HepG2 (cell line): ENCODE results near the gene BICRAL. TPM values are rescaled to one million over a fixed set of nuclear protein-coding genes. Genes with fewer than 3 reads are reported as not detected.

ENCODE experiments used
- ATAC-seq: fragments of 200-7000 bp; cut with Tn5 transposase; 3 replicates; pipeline ENCODE4 v1.9.1; 2020; ENCODE audit warnings: mild to moderate bottlenecking, moderate library complexity
- BruUV-seq: library from RNA; stranded (reverse); fragments of 400-500 nt; replicated peaks from 2 replicates; lab custom pipeline; 2021; lab: Mats Ljungman, UMichigan
- CTCF ChIA-PET: fragments of 300-600 bp; formaldehyde crosslinking; extraction: SDS; loops from one replicate; lab custom pipeline; 2021; ENCODE audit warnings: low total read pairs, inconsistent platforms, low intra/inter-chr PET ratio; lab: Yijun Ruan, JAX
- POLR2A ChIA-PET: fragments of 350-600 bp; sonication (Branson Sonifier 250); formaldehyde crosslinking; loops from one replicate; lab custom pipeline; 2020; ENCODE audit warnings: antibody characterized with exemption, inconsistent platforms; lab: Yijun Ruan, JAX
- DNase-seq: peaks from one replicate; pipeline ENCODE4 v3.0.0-alpha.2; 2015; ENCODE audit warnings: low spot score
- FAIRE-seq: peaks from 3 replicates; lab custom pipeline; 2011; peaks lifted over from hg19 to GRCh38; lab: Jason Lieb, UNC
- H2AFZ ChIP-seq: one replicate; pipeline ENCODE4 v1.6.1; 2011; ENCODE audit warnings: low read length, inconsistent platforms
- H3K27ac ChIP-seq: fragments of 300-600 bp; 3 replicates; pipeline ENCODE4 v1.8.0; 2011; ENCODE audit warnings: mixed run types, mild to moderate bottlenecking, mixed read lengths, low read length, inconsistent platforms; ENCODE audit not compliant: insufficient read depth; ENCODE audit errors: extremely low read length
- H3K27me3 ChIP-seq, 2 experiments: fragments of 200-600 bp in 1 of 2; 2 replicates in 1 of 2; 3 replicates in 1 of 2; pipeline versions ENCODE4 v1.6.0 to v1.8.0; 2011; ENCODE audit warnings: low read length in 2 of 2, mild to moderate bottlenecking in 2 of 2, moderate library complexity in 2 of 2, inconsistent platforms in 1 of 2; ENCODE audit not compliant: insufficient read depth in 2 of 2, control insufficient read depth in 1 of 2
- H3K36me3 ChIP-seq, 2 experiments: fragments of 200-600 bp in 1 of 2; replicated peaks in 1 of 2; 2 replicates in 1 of 2; 3 replicates in 1 of 2; pipeline versions ENCODE4 v1.5.1 to v1.8.0; 2011; ENCODE audit warnings: low read length in 2 of 2, inconsistent platforms in 1 of 2; ENCODE audit not compliant: insufficient read depth in 2 of 2, control insufficient read depth in 1 of 2
- H3K4me1 ChIP-seq: 2 replicates; pipeline ENCODE4 v1.5.1; 2012; ENCODE audit warnings: low read length, inconsistent platforms; ENCODE audit not compliant: insufficient read depth
- H3K4me2 ChIP-seq: 2 replicates; pipeline ENCODE4 v1.6.0; 2011; ENCODE audit warnings: low read depth, low read length, inconsistent platforms
- H3K4me3 ChIP-seq, 3 experiments: fragments of 200-600 bp in 1 of 3; sonication (generic), shearing (Covaris generic) in 1 of 3; replicated peaks in 1 of 3; 2 replicates each; pipeline ENCODE4 v1.5.1; 2011 to 2016; ENCODE audit warnings: low read length in 3 of 3, inconsistent platforms in 2 of 3, low read depth in 2 of 3, mild to moderate bottlenecking in 2 of 3, control low read depth in 1 of 3, mixed read lengths in 1 of 3; ENCODE audit not compliant: insufficient read depth in 1 of 3
- H3K79me2 ChIP-seq: one replicate; pipeline ENCODE4 v1.6.1; 2011; ENCODE audit warnings: low read length, inconsistent platforms; ENCODE audit not compliant: insufficient read depth
- H3K9ac ChIP-seq: 2 replicates; pipeline ENCODE4 v1.6.0; 2011; ENCODE audit warnings: mild to moderate bottlenecking, low read depth, low read length, inconsistent platforms; ENCODE audit not compliant: insufficient read depth
- H3K9me3 ChIP-seq: 2 replicates; pipeline ENCODE4 v1.5.1; 2012; ENCODE audit warnings: mild to moderate bottlenecking, low read length
- H4K20me1 ChIP-seq: 2 replicates; pipeline ENCODE4 v1.6.0; 2011; ENCODE audit warnings: inconsistent platforms, mild to moderate bottlenecking, low read length, moderate library complexity; ENCODE audit not compliant: insufficient read depth
- NCOA1 ChIP-seq: sonication (generic); formaldehyde crosslinking; IDR thresholded peaks from 2 replicates; pipeline ENCODE4 v1.9.0; 2021; ENCODE audit warnings: missing genetic modification reagents
- NR2F6 ChIP-seq, 2 experiments: IDR thresholded peaks; 2 replicates each; pipeline ENCODE4 v1.6.1; 2016; ENCODE audit warnings: antibody characterized with exemption in 1 of 2, mild to moderate bottlenecking in 1 of 2
- SALL2 ChIP-seq: sonication (generic); formaldehyde crosslinking; IDR thresholded peaks from 2 replicates; pipeline ENCODE4 v1.8.1; 2023; ENCODE audit warnings: mild to moderate bottlenecking, missing genetic modification reagents, inconsistent platforms
- SETDB1 ChIP-seq: sonication (generic); formaldehyde crosslinking; IDR thresholded peaks from 2 replicates; pipeline ENCODE4 v1.5.1; 2020; ENCODE audit warnings: missing genetic modification reagents, mild to moderate bottlenecking, borderline replicate concordance
- SP2 ChIP-seq: sonication (generic); formaldehyde crosslinking; IDR thresholded peaks from 2 replicates; pipeline ENCODE4 v1.5.1; 2020; ENCODE audit warnings: mild to moderate bottlenecking, missing genetic modification reagents
- TBL1XR1 ChIP-seq: fragments of 150-350 bp; IDR thresholded peaks from 2 replicates; pipeline ENCODE4 v1.6.1; 2014; ENCODE audit warnings: borderline replicate concordance, low read length; ENCODE audit not compliant: partially characterized antibody
- XBP1 ChIP-seq: sonication (generic); formaldehyde crosslinking; IDR thresholded peaks from 2 replicates; pipeline ENCODE4 v1.5.0; 2020; ENCODE audit warnings: missing genetic modification reagents
- ZKSCAN5 ChIP-seq: sonication (generic); formaldehyde crosslinking; IDR thresholded peaks from 2 replicates; pipeline ENCODE4 v1.5.1; 2020; ENCODE audit warnings: mild to moderate bottlenecking, missing genetic modification reagents
- ZNF292 ChIP-seq: sonication (generic); formaldehyde crosslinking; IDR thresholded peaks from 2 replicates; pipeline ENCODE4 v1.8.1; 2022; ENCODE audit warnings: mild to moderate bottlenecking, low read depth, missing genetic modification reagents, borderline replicate concordance
- ZNF552 ChIP-seq: sonication (generic); formaldehyde crosslinking; IDR thresholded peaks from 2 replicates; pipeline ENCODE4 v1.9.0; 2022; ENCODE audit warnings: missing genetic modification reagents, mild to moderate bottlenecking, borderline replicate concordance
- WGBS: methylation state at CpG from one replicate; pipeline ENCODE4 v1.1.6; 2017; ENCODE audit warnings: low lambda C conversion rate; 5-methylcytosine and 5-hydroxymethylcytosine counted together
- in situ Hi-C: cut with HindIII; loops from 2 replicates; pipeline ENCODE4 v1.10.0; 2017; ENCODE audit warnings: low pct_unique_long_range_greater_than_20kb; ENCODE audit not compliant: extremely low pct_ligation_motif_present
- intact Hi-C: fragments of 100-400 bp; cut with micrococcal nuclease; formaldehyde crosslinking; loops from one replicate; pipeline ENCODE4 v1.10.0; 2022; ENCODE audit not compliant: unreplicated experiment
- polyA plus RNA-seq, 8 experiments: library from polyadenylated mRNA; depleted of rRNA in 3 of 8; stranded (reverse) in 7 of 8; unstranded in 1 of 8; fragments of >200 nt; fragmentation: Illumina TruSeq in 4 of 8; extraction: Trizol in 4 of 8; gene quantifications; 2 replicates each; pipeline versions ENCODE4 v1.2.1 to v1.2.3, GENCODE V29; 2011 to 2016; ENCODE audit warnings: low read depth in 4 of 8, missing spikeins in 1 of 8, mixed read lengths in 1 of 8; ENCODE audit not compliant: insufficient read depth in 1 of 8
- total RNA-seq, 5 experiments: library from RNA; depleted of rRNA; stranded (reverse); fragments of >200 nt; fragmentation: Illumina TruSeq; extraction: Trizol; gene quantifications; 2 replicates each; pipeline ENCODE4 v1.2.3, GENCODE V29; 2016; ENCODE audit warnings: low read depth in 1 of 5
- TF ChIP-seq, protein P1 (sequence below): sonication (generic); formaldehyde crosslinking; IDR thresholded peaks from 2 replicates; pipeline ENCODE4 v1.8.0; 2022; ENCODE audit warnings: missing genetic modification reagents, mild to moderate bottlenecking, moderate library complexity, borderline replicate concordance
- TF ChIP-seq, protein P2 (sequence below): sonication (generic); formaldehyde crosslinking; IDR thresholded peaks from 2 replicates; pipeline ENCODE4 v1.9.0; 2021; ENCODE audit warnings: missing genetic modification reagents, borderline replicate concordance
- TF ChIP-seq, protein P3 (sequence below): sonication (generic); formaldehyde crosslinking; IDR thresholded peaks from 2 replicates; pipeline ENCODE4 v1.4.0; 2020; ENCODE audit warnings: mild to moderate bottlenecking, missing genetic modification reagents

BICRAL gene
- total and polyA plus RNA-seq, 2 of the 13 experiments (the other 11 are each of a cell fraction or from before 2014, with no cell fraction given) = 5.0 to 13.5 TPM

DNA sequence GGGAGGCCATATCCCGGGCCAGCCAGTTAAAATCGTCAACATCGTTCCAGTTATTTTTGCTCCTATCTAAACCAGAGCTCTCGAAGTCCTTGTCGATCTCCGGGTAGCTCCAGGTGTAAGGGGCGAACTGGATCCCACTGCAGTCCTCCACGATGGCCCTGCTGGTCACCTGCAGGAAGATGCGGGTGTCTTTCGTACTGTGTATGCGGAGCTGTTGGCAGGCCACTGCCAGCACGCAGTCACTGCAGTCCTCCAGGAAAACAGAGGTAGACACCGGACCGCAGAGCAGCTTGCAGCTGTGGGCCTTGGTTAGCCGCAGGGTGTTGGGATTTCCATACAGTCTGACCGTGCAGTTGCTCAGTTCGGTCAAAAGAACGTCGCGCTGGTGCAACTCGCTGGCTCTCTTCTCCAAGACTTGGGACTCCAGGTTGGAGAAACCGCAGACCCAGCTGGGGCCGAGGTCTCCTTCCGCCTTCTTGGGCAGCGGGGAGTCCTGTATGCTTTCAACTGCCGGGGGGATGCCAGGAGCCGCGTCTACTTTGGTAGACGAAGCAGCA is 36.7 kb upstream of the BICRAL start:
- DNase-seq (peak; percentile 27), FAIRE-seq (no peak), ATAC-seq (peak; percentile 56)
- POLR2A ChIA-PET = interaction anchor here (0.7 to 8.3 kb wide), 27 partner anchors 10 to 691 kb away, joined by 3 to 270 read pairs (median 7); partner anchors contain the start of genes BICRAL, CNPY3, PPP2R5D and PRPH2
- peaks cover 14% of the 10 kb centered on the region; the same call in 1 of the 2 replicates for H4K20me1 ChIP-seq
- intact Hi-C loops = loop anchor here (10.0 kb wide), 1 partner anchor 180 kb away; the partner anchor contains the start of gene UBR2
- peaks cover 24% of the 10 kb centered on the region for H3K79me2 ChIP-seq
- no peak overlapping the region for H2AFZ ChIP-seq
- H3K36me3 ChIP-seq = no peaks in the 10 kb centered on the region
- peak overlapping the region; percentile 98 for H3K9ac ChIP-seq
- no peaks in the 10 kb centered on the region for H3K9me3 ChIP-seq
- peak overlapping the region; percentile 93 for H3K27ac ChIP-seq
- WGBS = 1% methylated on average over 28 of the region's 29 CpGs
- in situ Hi-C loops = loop anchor here (5.0 kb wide), 1 partner anchor 37 kb away; the partner anchor contains the start of gene BICRAL
- peak overlapping the region; percentile 83 to 100 (median 99) for H3K4me3 ChIP-seq
- no peaks in the 10 kb centered on the region; a peak in 1 of 5 replicates for H3K27me3 ChIP-seq
- CTCF ChIA-PET = no interaction called here
- BruUV-seq = no TSS peak
- H3K4me1 ChIP-seq = peaks cover 48% of the 10 kb centered on the region
- peak overlapping the region; percentile 96 for H3K4me2 ChIP-seq
- no peak for TF ChIP-seq SALL2
- TF ChIP-seq, protein P1, sequence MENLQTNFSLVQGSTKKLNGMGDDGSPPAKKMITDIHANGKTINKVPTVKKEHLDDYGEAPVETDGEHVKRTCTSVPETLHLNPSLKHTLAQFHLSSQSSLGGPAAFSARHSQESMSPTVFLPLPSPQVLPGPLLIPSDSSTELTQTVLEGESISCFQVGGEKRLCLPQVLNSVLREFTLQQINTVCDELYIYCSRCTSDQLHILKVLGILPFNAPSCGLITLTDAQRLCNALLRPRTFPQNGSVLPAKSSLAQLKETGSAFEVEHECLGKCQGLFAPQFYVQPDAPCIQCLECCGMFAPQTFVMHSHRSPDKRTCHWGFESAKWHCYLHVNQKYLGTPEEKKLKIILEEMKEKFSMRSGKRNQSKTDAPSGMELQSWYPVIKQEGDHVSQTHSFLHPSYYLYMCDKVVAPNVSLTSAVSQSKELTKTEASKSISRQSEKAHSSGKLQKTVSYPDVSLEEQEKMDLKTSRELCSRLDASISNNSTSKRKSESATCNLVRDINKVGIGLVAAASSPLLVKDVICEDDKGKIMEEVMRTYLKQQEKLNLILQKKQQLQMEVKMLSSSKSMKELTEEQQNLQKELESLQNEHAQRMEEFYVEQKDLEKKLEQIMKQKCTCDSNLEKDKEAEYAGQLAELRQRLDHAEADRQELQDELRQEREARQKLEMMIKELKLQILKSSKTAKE (CRISPR knock-in tag) = no peak
- TF ChIP-seq NR2F6 (IDR thresholded peaks at IDR 0.05) = no peak
- no peak for TF ChIP-seq NR2F6 (CRISPR knock-in tag; IDR thresholded peaks at IDR 0.05)
- TF ChIP-seq, protein P2, sequence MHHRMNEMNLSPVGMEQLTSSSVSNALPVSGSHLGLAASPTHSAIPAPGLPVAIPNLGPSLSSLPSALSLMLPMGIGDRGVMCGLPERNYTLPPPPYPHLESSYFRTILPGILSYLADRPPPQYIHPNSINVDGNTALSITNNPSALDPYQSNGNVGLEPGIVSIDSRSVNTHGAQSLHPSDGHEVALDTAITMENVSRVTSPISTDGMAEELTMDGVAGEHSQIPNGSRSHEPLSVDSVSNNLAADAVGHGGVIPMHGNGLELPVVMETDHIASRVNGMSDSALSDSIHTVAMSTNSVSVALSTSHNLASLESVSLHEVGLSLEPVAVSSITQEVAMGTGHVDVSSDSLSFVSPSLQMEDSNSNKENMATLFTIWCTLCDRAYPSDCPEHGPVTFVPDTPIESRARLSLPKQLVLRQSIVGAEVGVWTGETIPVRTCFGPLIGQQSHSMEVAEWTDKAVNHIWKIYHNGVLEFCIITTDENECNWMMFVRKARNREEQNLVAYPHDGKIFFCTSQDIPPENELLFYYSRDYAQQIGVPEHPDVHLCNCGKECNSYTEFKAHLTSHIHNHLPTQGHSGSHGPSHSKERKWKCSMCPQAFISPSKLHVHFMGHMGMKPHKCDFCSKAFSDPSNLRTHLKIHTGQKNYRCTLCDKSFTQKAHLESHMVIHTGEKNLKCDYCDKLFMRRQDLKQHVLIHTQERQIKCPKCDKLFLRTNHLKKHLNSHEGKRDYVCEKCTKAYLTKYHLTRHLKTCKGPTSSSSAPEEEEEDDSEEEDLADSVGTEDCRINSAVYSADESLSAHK (CRISPR knock-in tag) = no peak
- 0 out of 2 replicates have a peak, but pooled peaks have one; percentile 16 for TF ChIP-seq ZNF292
- TF ChIP-seq SETDB1 (CRISPR knock-in tag) = no peak
- no peak for TF ChIP-seq TBL1XR1
- TF ChIP-seq XBP1 (CRISPR knock-in tag) = no peak
- no peak for TF ChIP-seq ZKSCAN5
- no peak for TF ChIP-seq SP2 (CRISPR knock-in tag)
- TF ChIP-seq ZNF552 (CRISPR knock-in tag) = no peak
- TF ChIP-seq, protein P3, sequence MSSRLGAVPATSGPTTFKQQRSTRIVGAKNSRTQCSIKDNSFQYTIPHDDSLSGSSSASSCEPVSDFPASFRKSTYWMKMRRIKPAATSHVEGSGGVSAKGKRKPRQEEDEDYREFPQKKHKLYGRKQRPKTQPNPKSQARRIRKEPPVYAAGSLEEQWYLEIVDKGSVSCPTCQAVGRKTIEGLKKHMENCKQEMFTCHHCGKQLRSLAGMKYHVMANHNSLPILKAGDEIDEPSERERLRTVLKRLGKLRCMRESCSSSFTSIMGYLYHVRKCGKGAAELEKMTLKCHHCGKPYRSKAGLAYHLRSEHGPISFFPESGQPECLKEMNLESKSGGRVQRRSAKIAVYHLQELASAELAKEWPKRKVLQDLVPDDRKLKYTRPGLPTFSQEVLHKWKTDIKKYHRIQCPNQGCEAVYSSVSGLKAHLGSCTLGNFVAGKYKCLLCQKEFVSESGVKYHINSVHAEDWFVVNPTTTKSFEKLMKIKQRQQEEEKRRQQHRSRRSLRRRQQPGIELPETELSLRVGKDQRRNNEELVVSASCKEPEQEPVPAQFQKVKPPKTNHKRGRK (CRISPR knock-in tag) = no peak
- TF ChIP-seq NCOA1 (CRISPR knock-in tag) = no peak
